ENCODE results near the gene FBXW11. TPM values are rescaled to one million over a fixed set of nuclear protein-coding genes. Genes with fewer than 3 reads are reported as not detected.

The FBXW11 gene
- total RNA-seq, 1 donor from 2014 or later: 53.3 TPM

GRCh38 chr5:172007175-172008110 is 1.0 kb upstream of the FBXW11 start:
- DNase-seq: no peak
- peaks cover 18% of the 10 kb centered on the region for H3K36me3 Mint-ChIP-seq (ENCODE audit: low read depth)
- peak overlapping the region; percentile 99 for H3K4me3 Mint-ChIP-seq

GRCh38 chr5:172005708-172006320 is 624 bp downstream of the FBXW11 start:
- Mint-ChIP-seq H3K4me3 (peak overlapping the region; percentile 99), H3K4me1 (peaks cover 52% of the 10 kb centered on the region), H3K27me3 (no peaks in the 10 kb centered on the region), H3K27ac (peak overlapping the region; percentile 96), H3K9me3 (no peaks in the 10 kb centered on the region), H3K36me3 (ENCODE audit: low read depth) (peaks cover 23% of the 10 kb centered on the region)
- peak; percentile 78 for DNase-seq
- intact Hi-C loops (cut with micrococcal nuclease): loop anchor here (1.0 to 2.0 kb wide), 11 partner anchors 21 to 1051 kb away; partner anchors contain the start of genes CREBRF, NPM1 and STK10

More at GRCh38 chr5:172007175-172008110, 1.0 kb upstream of the FBXW11 start:
- Mint-ChIP-seq H3K4me1 (peaks cover 37% of the 10 kb centered on the region), H3K27ac (peak overlapping the region; percentile 99), H3K27me3 (no peaks in the 10 kb centered on the region), H3K9me3 (no peaks in the 10 kb centered on the region)
- intact Hi-C loops (cut with micrococcal nuclease): loop anchor here (2.0 kb wide), 4 partner anchors 33 to 1049 kb away; partner anchors contain the start of gene CREBRF

- peak overlapping the region; percentile 99 for H3K4me3 Mint-ChIP-seq
- no peaks in the 10 kb centered on the region for H3K9me3 Mint-ChIP-seq
- peaks cover 29% of the 10 kb centered on the region for H3K36me3 Mint-ChIP-seq (ENCODE audit: low read depth)
- peak; percentile 72 for DNase-seq
- intact Hi-C loops (cut with micrococcal nuclease): loop anchor here (1.0 kb wide), 4 partner anchors 16 to 106 kb away; no protein-coding TSS in a partner anchor
- peaks cover 58% of the 10 kb centered on the region for H3K4me1 Mint-ChIP-seq
- peak overlapping the region; percentile 96 for H3K27ac Mint-ChIP-seq
- no peaks in the 10 kb centered on the region for H3K27me3 Mint-ChIP-seq
Measured at GRCh38 chr5:172004824-172005237, 1.6 kb downstream of the FBXW11 start.

GRCh38 chr5:172003746-172004145 is 2.7 kb downstream of the FBXW11 start:
- intact Hi-C loops (cut with micrococcal nuclease): loop anchor here (1.0 kb wide), 1 partner anchor 14 kb away; no protein-coding TSS in a partner anchor
- Mint-ChIP-seq H3K27me3 (no peaks in the 10 kb centered on the region), H3K4me3 (peak overlapping the region; percentile 51), H3K36me3 (ENCODE audit: low read depth) (peaks cover 29% of the 10 kb centered on the region), H3K9me3 (no peaks in the 10 kb centered on the region), H3K4me1 (peaks cover 64% of the 10 kb centered on the region), H3K27ac (peak overlapping the region; percentile 66)
- DNase-seq: no peak

GRCh38 chr5:172002840-172003512 is 3.5 kb downstream of the FBXW11 start:
- H3K36me3 Mint-ChIP-seq (ENCODE audit: low read depth): peaks cover 29% of the 10 kb centered on the region
- no peaks in the 10 kb centered on the region for H3K27me3 Mint-ChIP-seq
- H3K4me3 Mint-ChIP-seq: peak overlapping the region; percentile 51
- H3K4me1 Mint-ChIP-seq: peaks cover 62% of the 10 kb centered on the region
- no peak for DNase-seq
- peak overlapping the region; percentile 37 for H3K27ac Mint-ChIP-seq
- intact Hi-C loops (cut with micrococcal nuclease): no loop called here
- H3K9me3 Mint-ChIP-seq: no peaks in the 10 kb centered on the region

- peak overlapping the region; percentile 56 for H3K27ac Mint-ChIP-seq
- DNase-seq: peak; percentile 68
- peaks cover 58% of the 10 kb centered on the region for H3K4me1 Mint-ChIP-seq
Measured at GRCh38 chr5:172002310-172002709, 4.1 kb downstream of the FBXW11 start.

DNA sequence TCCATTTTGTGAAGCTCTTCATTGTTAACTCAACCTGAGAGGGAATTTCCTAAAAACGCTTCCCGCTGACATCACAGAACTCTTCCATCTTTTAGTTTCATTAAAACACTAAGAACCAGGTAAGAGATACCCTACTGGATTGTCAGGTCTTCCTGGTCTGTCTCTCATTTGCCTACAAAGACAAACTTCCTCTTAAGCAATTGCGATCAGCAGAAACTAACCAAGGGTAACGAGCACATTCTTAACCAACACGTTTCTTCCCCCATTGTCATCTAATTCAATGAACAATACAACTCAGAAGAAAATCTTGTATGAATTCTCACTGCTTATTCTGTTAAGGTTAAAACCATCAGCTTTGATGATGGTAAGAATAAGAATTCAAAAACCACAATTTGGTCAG is 6.6 kb downstream of the FBXW11 start:
- no peak overlapping the region for H3K4me3 Mint-ChIP-seq
- H3K9me3 Mint-ChIP-seq: no peaks in the 10 kb centered on the region
- H3K4me1 Mint-ChIP-seq: peaks cover 51% of the 10 kb centered on the region
- peaks cover 21% of the 10 kb centered on the region for H3K36me3 Mint-ChIP-seq (ENCODE audit: low read depth)
- DNase-seq: no peak
- H3K27me3 Mint-ChIP-seq: no peaks in the 10 kb centered on the region
- H3K27ac Mint-ChIP-seq: no peak overlapping the region
- intact Hi-C loops (cut with micrococcal nuclease): no loop called here

More at GRCh38 chr5:172002310-172002709, 4.1 kb downstream of the FBXW11 start:
- intact Hi-C loops (cut with micrococcal nuclease): no loop called here
- Mint-ChIP-seq H3K4me3 (no peak overlapping the region), H3K27me3 (no peaks in the 10 kb centered on the region), H3K36me3 (ENCODE audit: low read depth) (peaks cover 29% of the 10 kb centered on the region), H3K9me3 (no peaks in the 10 kb centered on the region)

GRCh38 chr5:171999100-171999499 is 7.3 kb downstream of the FBXW11 start:
- Mint-ChIP-seq H3K4me3 (no peak overlapping the region), H3K27ac (no peak overlapping the region), H3K4me1 (peaks cover 48% of the 10 kb centered on the region), H3K27me3 (no peaks in the 10 kb centered on the region), H3K9me3 (no peaks in the 10 kb centered on the region), H3K36me3 (ENCODE audit: low read depth) (peaks cover 22% of the 10 kb centered on the region)
- DNase-seq: no peak
- intact Hi-C loops (cut with micrococcal nuclease): no loop called here

DNA sequence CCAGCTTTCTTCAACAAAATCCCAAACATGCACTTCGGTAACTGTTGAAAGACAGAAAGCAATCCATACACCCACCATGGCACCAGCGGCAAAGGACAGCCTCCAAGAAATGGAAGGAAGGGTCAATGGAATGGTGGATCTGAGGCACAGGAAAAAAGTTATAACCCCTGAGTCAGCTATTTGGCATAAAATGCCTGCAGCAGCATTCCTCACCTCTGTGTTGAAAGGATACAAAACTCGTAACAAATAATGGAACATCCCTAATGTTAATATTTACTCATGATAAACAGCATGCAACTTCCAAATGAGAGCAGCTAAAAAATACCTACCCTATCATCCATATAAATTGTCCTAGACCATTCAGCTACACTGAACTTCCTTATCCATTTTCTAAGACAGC is 9.4 kb downstream of the FBXW11 start:
- Mint-ChIP-seq H3K4me3 (no peak overlapping the region), H3K27me3 (no peaks in the 10 kb centered on the region), H3K27ac (no peak overlapping the region), H3K4me1 (peaks cover 34% of the 10 kb centered on the region), H3K36me3 (ENCODE audit: low read depth) (peaks cover 29% of the 10 kb centered on the region), H3K9me3 (no peaks in the 10 kb centered on the region)
- intact Hi-C loops (cut with micrococcal nuclease): no loop called here
- no peak for DNase-seq

DNA sequence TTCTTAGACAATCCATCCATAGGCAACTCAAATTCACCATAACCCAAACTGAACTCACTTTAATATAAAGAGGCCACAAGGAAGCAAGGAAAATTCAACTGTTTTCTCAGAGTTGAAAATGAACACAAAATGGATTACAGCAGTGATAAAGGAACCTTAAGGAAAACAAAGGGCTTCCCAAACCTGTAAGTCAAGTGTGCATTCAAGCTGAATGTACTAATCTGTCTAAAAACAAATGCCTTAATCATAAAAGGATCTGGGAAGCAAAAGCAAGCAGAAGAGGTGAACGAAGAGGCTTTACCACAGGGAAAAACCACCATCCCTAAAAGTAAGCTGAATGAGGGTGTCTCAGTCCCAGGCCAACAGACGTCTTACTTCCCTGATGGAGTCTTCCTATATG is 13.6 kb downstream of the FBXW11 start:
- H3K36me3 Mint-ChIP-seq (ENCODE audit: low read depth): peaks cover 39% of the 10 kb centered on the region
- intact Hi-C loops (cut with micrococcal nuclease): no loop called here
- H3K27me3 Mint-ChIP-seq: no peaks in the 10 kb centered on the region

DNA sequence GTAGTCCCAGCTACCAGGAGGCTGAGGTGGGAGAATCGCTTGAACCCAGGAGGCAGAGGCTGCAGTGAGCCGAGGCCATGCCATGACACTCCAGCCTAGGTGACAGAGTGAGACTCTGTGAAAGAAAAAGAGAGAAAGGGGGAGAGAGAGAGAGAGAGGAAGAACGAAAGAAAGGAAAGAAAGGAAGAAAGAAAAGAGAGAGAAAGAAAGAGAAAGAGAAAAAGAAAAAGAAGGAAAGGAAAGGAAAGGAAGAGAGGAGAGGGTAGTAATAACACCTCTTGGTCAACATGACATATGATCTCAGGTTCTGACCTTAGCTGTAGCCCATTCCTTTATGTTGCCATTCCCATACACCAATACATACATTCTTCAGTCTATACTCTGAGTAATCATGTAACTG is 14.1 kb downstream of the FBXW11 start:
- no peak overlapping the region for H3K4me3 Mint-ChIP-seq
- no peaks in the 10 kb centered on the region for H3K9me3 Mint-ChIP-seq
- peaks cover 16% of the 10 kb centered on the region for H3K4me1 Mint-ChIP-seq
- no peak for DNase-seq
- H3K27ac Mint-ChIP-seq: no peak overlapping the region
- intact Hi-C loops (cut with micrococcal nuclease): no loop called here
- peaks cover 42% of the 10 kb centered on the region for H3K36me3 Mint-ChIP-seq (ENCODE audit: low read depth)
- H3K27me3 Mint-ChIP-seq: no peaks in the 10 kb centered on the region

More for the DNA sequence above, 13.6 kb downstream of the FBXW11 start:
- DNase-seq: no peak
- Mint-ChIP-seq H3K9me3 (no peaks in the 10 kb centered on the region), H3K4me3 (no peak overlapping the region), H3K27ac (no peak overlapping the region), H3K4me1 (peaks cover 17% of the 10 kb centered on the region)

- peaks cover 17% of the 10 kb centered on the region for H3K4me1 Mint-ChIP-seq
- H3K27me3 Mint-ChIP-seq: no peaks in the 10 kb centered on the region
- H3K36me3 Mint-ChIP-seq (ENCODE audit: low read depth): peaks cover 49% of the 10 kb centered on the region
- H3K4me3 Mint-ChIP-seq: no peak overlapping the region
- H3K9me3 Mint-ChIP-seq: no peaks in the 10 kb centered on the region
- no peak overlapping the region for H3K27ac Mint-ChIP-seq
- no peak for DNase-seq
- intact Hi-C loops (cut with micrococcal nuclease): no loop called here
Measured at GRCh38 chr5:171990713-171991015, 15.8 kb downstream of the FBXW11 start.

GRCh38 chr5:171989946-171990712 is 16.3 kb downstream of the FBXW11 start:
- H3K4me3 Mint-ChIP-seq: no peak overlapping the region
- no peaks in the 10 kb centered on the region for H3K27me3 Mint-ChIP-seq
- peaks cover 49% of the 10 kb centered on the region for H3K36me3 Mint-ChIP-seq (ENCODE audit: low read depth)
- peaks cover 19% of the 10 kb centered on the region for H3K4me1 Mint-ChIP-seq
- H3K9me3 Mint-ChIP-seq: no peaks in the 10 kb centered on the region
- no peak overlapping the region for H3K27ac Mint-ChIP-seq
- no peak for DNase-seq
- intact Hi-C loops (cut with micrococcal nuclease): loop anchor here (1.0 to 5.0 kb wide), 5 partner anchors 14 to 197 kb away; partner anchors contain the start of gene STK10
